Stomach (tissue), 9 donors: ENCODE measurements around the gene UBR1. TPM values are rescaled to one million over a fixed set of nuclear protein-coding genes. Genes with fewer than 3 reads are reported as not detected.

ENCODE experiments used
- DNase-seq, 2 donors: peaks; one replicate each; pipeline versions ENCODE4 v3.0.0 to v3.0.0-alpha.2; 2013 to 2019
- H3K27ac ChIP-seq, 5 donors: fragments of 200-600 bp in 4 of 5; sonication (generic) in 4 of 5; one replicate each; pipeline ENCODE4 v1.5.1; 2013 to 2019; ENCODE audit warnings: mild to moderate bottlenecking in 1 of 5, moderate library complexity in 1 of 5
- H3K27me3 ChIP-seq, 3 donors: fragments of 200-600 bp; sonication (generic); one replicate each; pipeline ENCODE4 v1.5.1; 2017 to 2019; ENCODE audit warnings: mixed run types in 1 of 3
- H3K36me3 ChIP-seq, 4 donors: fragments of 200-600 bp; sonication (generic); 1 replicate in 3 of 4; 2 replicates in 1 of 4; pipeline ENCODE4 v1.5.1; 2016 to 2019
- H3K4me1 ChIP-seq, 4 donors: fragments of 200-600 bp; sonication (generic); one replicate each; pipeline ENCODE4 v1.5.1; 2016 to 2019
- H3K4me3 ChIP-seq, 4 donors: fragments of 200-600 bp; sonication (generic) in 3 of 4; one replicate each; pipeline ENCODE4 v1.5.1; 2016 to 2019; ENCODE audit warnings: mild to moderate bottlenecking in 1 of 4
- H3K9me3 ChIP-seq, 4 donors: fragments of 200-600 bp; sonication (generic); one replicate each; pipeline ENCODE4 v1.5.1; 2016 to 2019
- CTCF ChIP-seq, 7 experiments: fragments of 450-650 bp in 4 of 7; fragments of 200-600 bp in 3 of 7; sonication (generic) in 3 of 7; IDR thresholded peaks; one replicate each; pipeline ENCODE4 v1.5.1; 2016 to 2019; ENCODE audit warnings: antibody characterized with exemption in 7 of 7, control low read depth in 2 of 7, mild to moderate bottlenecking in 1 of 7
- EP300 ChIP-seq: sonication (generic); formaldehyde crosslinking; IDR thresholded peaks from one replicate; pipeline ENCODE4 v1.6.1; 2017; ENCODE audit warnings: antibody characterized with exemption
- POLR2A ChIP-seq, 4 donors: fragments of 450-650 bp; IDR thresholded peaks; one replicate each; pipeline ENCODE4 v1.6.1; 2016; ENCODE audit warnings: antibody characterized with exemption in 4 of 4, control low read depth in 2 of 4, mild to moderate bottlenecking in 1 of 4, moderate library complexity in 1 of 4
- POLR2AphosphoS5 ChIP-seq, 3 donors: sonication (generic); formaldehyde crosslinking; IDR thresholded peaks; one replicate each; pipeline ENCODE4 v1.6.1; 2016; ENCODE audit warnings: antibody characterized with exemption in 3 of 3
- WGBS, 5 donors: extraction: QIAGEN DNeasy Blood & Tissue Kit in 3 of 5; methylation state at CpG; one replicate each; pipeline versions ENCODE4 v1.1.5 to v1.1.7; 2013 to 2018; 5-methylcytosine and 5-hydroxymethylcytosine counted together
- intact Hi-C: fragments of 100-400 bp; cut with DNase I; formaldehyde crosslinking; loops from one replicate; pipeline ENCODE4 v1.15.1; 2023; ENCODE audit warnings: low total_unique reads
- polyA plus RNA-seq, 3 donors: library from polyadenylated mRNA; stranded (reverse); fragments of 200-250 nt; gene quantifications; one replicate each; pipeline ENCODE4 v1.2.3, GENCODE V29; 2013
- total RNA-seq, 5 donors: library from RNA; depleted of rRNA; stranded (reverse); fragments of >200 nt; gene quantifications; one replicate each; pipeline versions ENCODE4 v1.1.0 to v1.2.3, GENCODE V29; 2014 to 2016
- donor health status: healthy with polysubstance abuse.
- donor health status: Bipolar disorder and iron deficiency.
- donor health status: healthy.

The UBR1 gene
- total and polyA plus RNA-seq, 8 donors = 3.1 to 124 (median 12.3) TPM

DNA sequence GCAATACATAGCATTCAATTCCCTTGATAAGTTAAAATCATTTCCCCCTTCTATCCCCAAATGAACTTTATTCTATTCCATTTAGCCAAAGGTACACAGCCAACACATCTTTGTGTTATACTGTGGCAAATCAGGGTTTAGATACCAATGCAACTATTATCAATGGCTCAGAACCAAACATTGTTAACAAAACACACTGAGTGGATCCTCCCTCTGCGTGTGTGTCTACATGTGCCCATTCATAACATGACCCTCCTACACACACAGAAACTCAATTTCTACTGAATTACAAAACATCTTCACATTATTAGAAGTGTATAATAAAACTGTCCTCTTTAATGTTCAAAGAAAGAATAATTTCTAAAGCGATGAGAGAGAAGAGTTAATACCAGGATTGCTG lies 186.5 kb downstream of the UBR1 start:
- intact Hi-C loops = no loop called here
- Histone ChIP-seq H3K4me1 (peaks cover 8 to 43% (median 20%) of the 10 kb centered on the region in 4 donors), H3K4me3 (peak overlapping the region; percentile 73 to 100 (median 96)), H3K36me3 (no peaks in the 10 kb centered on the region), H3K27ac (peak overlapping the region in 4 of 5 donors; percentile 81 to 95 (median 90)), H3K9me3 (no peaks in the 10 kb centered on the region), H3K27me3 (no peaks in the 10 kb centered on the region)
- DNase-seq = no peak
- WGBS, 5 donors = 38 to 50% (median 44%) methylated on average over 2 of the region's 2 CpGs
- no peak for TF ChIP-seq POLR2AphosphoS5 (IDR thresholded peaks at IDR 0.05)
- no peak for TF ChIP-seq POLR2A (IDR thresholded peaks at IDR 0.05)
- no peak for TF ChIP-seq CTCF (IDR thresholded peaks at IDR 0.05)

DNA sequence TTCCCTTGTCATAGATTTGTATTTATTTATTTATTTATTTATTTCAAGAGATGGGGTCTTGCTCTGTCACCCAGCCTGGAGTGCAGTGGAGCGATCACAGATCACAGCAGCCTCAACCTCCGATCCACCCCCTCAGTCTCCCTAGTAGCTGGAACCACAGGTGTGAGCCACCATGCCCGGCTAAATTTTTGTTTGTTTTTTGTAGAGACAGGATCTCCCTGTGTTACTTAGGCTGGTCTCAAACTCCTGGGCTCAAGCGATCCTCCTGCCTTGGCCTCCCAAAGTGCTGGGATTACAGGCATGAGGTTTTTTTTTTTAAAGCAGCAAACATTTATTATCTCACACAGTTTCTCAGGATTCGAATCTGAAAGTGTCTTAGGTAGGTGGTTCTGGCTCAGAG lies 187.8 kb downstream of the UBR1 start:
- Histone ChIP-seq H3K27ac (no peak overlapping the region), H3K27me3 (no peaks in the 10 kb centered on the region), H3K9me3 (no peaks in the 10 kb centered on the region), H3K4me3 (no peak overlapping the region), H3K4me1 (peaks cover 8 to 43% (median 20%) of the 10 kb centered on the region in 4 donors), H3K36me3 (no peaks in the 10 kb centered on the region)
- intact Hi-C loops = no loop called here
- TF ChIP-seq EP300 = no peak
- no peak for TF ChIP-seq POLR2AphosphoS5 (IDR thresholded peaks at IDR 0.05)
- no peak for TF ChIP-seq POLR2A (IDR thresholded peaks at IDR 0.05)
- TF ChIP-seq CTCF (IDR thresholded peaks at IDR 0.05) = no peak
- 82 to 91% (median 87%) methylated on average over 5 of the region's 5 CpGs for WGBS, 5 donors
- DNase-seq = no peak

DNA sequence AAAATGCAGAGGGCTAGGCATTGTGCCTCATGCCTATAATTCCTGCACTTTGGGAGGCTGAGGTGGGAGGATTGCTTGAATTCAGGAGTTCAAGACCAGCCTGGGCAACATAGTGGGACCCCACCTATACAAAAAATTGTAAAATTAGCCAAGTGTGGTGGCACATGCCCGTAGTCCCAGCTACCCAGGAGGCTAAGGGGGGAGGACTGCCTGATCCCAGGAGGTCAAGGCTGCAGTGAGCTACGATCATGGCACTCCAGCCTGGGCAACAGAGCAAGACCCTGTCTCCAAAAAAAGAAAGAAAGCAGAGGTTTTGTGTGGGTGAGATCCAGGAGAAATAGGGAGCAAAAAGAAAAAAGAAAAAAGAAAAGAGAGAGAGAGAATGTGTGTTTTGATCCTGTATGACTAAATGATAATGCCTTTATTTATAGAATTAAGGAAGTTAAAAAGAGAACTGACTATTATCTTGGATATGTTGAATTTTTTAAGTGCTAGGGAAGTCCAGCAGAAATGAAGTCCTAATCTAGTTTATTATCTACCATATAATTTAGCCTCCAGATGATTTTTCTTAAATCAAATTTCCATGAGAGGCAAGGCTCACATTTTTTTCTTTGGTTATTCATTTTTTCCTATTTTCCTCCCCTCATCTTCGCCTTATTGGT lies 190.1 kb downstream of the UBR1 start:
- no peaks in the 10 kb centered on the region for H3K27me3 ChIP-seq
- no peak for DNase-seq
- 90 to 96% (median 91%) methylated on average over 3 of the region's 3 CpGs for WGBS, 5 donors
- no peaks in the 10 kb centered on the region for H3K9me3 ChIP-seq
- no peaks in the 10 kb centered on the region for H3K36me3 ChIP-seq
- intact Hi-C loops = no loop called here
- no peak overlapping the region for H3K4me3 ChIP-seq
- H3K4me1 ChIP-seq = peaks cover 0 to 34% (median 16%) of the 10 kb centered on the region in 4 donors
- no peak overlapping the region for H3K27ac ChIP-seq
- TF ChIP-seq POLR2AphosphoS5 (IDR thresholded peaks at IDR 0.05) (no peak), EP300 (no peak), CTCF (IDR thresholded peaks at IDR 0.05) (no peak), POLR2A (IDR thresholded peaks at IDR 0.05) (no peak)

DNA sequence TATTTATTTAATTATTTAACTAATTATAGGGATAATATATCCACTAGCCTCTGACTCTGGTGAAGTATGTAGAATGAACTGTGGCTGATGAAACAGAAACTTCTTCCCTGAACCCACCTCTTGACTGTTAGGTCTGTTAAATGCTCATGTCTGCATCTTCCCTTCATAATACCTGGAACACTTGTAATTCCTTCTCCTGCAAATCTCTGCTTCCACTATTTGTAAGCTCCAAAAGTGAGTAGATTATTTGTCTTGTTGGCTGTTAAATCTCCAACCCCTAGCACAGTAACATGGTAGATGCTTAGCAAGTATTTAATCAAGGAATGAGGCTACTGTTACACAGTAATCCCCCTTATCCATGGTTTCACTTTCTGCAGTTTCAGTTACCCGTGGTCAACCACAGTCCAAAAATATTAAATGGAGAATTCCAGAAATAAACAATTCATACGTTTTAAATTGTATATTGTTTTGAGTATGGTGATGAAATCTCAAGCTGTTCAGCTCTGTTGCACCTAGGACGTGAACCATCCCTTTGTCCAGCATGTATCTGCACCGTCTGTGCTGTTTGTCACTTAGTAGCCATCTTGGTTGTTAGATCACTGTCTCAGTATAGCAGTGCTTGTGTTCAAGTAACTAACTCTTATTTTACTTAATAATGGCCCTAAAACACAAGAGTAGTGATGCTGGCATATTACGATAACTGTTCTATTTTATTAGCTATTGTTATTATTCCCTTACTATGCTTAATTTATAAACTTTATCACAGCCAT lies 190.9 kb downstream of the UBR1 start:
- intact Hi-C loops = no loop called here
- H3K9me3 ChIP-seq = no peaks in the 10 kb centered on the region
- TF ChIP-seq POLR2AphosphoS5 (IDR thresholded peaks at IDR 0.05) = no peak
- no peak for TF ChIP-seq POLR2A (IDR thresholded peaks at IDR 0.05)
- TF ChIP-seq EP300 = no peak
- no peak for TF ChIP-seq CTCF (IDR thresholded peaks at IDR 0.05)
- peaks cover 0 to 34% (median 16%) of the 10 kb centered on the region in 4 donors for H3K4me1 ChIP-seq
- H3K27ac ChIP-seq = no peak overlapping the region
- 58 to 68% (median 66%) methylated on average over 5 of the region's 5 CpGs for WGBS, 5 donors
- H3K36me3 ChIP-seq = no peaks in the 10 kb centered on the region
- H3K4me3 ChIP-seq = no peak overlapping the region
- DNase-seq = no peak
- no peaks in the 10 kb centered on the region for H3K27me3 ChIP-seq
